ENCODE data around the gene POMT2. TPM values are rescaled to one million over a fixed set of nuclear protein-coding genes. Genes with fewer than 3 reads are reported as not detected.

POMT2 gene
- total RNA-seq, 1 experiment from 2014 or later = 30.4 TPM

DNA sequence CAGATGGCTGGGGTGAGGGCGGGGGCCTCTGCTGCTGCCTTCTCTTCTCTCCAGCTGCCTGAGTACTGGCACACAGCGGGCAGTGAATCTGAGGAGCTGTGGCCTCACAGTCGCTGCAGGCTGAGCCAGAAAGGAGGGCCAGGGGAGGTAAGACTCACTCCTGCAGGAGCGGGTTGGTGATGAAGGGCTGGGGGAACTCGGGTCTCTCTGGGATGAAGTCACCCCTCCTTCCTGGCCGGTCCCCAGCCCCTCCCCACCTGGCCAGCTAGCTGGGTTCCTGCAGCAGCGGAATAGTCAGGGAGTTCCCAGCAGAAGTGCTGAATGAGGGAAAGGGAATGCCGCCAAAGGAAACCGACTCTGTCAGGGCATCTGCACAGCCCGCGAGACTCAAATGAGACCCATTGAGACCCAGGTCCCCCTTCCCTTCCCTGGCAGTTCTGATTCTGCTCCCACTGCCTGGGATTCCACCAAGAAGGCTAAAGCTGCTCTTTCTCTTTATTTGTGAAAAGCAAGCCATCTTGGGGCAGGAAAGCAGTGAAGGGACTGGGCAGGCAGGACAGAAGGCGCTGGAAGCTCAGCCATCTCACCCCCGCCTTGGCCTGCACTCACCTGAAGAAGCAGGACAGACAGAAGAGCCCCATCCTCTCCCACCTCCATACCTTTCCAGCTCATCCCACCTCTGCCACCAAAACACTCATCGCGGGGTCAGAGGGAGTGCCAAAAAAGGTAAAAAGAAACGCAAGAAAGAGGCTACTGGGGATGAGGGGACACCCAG is 54.9 kb downstream of the POMT2 start:
- no peaks in the 10 kb centered on the region for H3K36me3 Mint-ChIP-seq (ENCODE audit: insufficient read depth, unreplicated experiment)
- H3K36me3 ChIP-seq (ENCODE audit: control insufficient read depth, insufficient read depth, low read length) = no peaks in the 10 kb centered on the region
- H3K27me3 ChIP-seq (replicated peaks; ENCODE audit: control insufficient read depth, insufficient read depth, low read length) = no peaks in the 10 kb centered on the region
- no peak for DNase-seq
- no peaks in the 10 kb centered on the region for H3K4me1 ChIP-seq
- intact Hi-C loops (cut with micrococcal nuclease; ENCODE audit: unreplicated experiment) = no loop called here
- H3K27me3 Mint-ChIP-seq (ENCODE audit: insufficient read depth, unreplicated experiment) = peaks cover 17% of the 10 kb centered on the region
- ChIA-PET CTCF (no interaction called here), POLR2A (no interaction called here)
- H3K4me3 Mint-ChIP-seq (ENCODE audit: unreplicated experiment) = no peak overlapping the region
- H3K4me1 Mint-ChIP-seq (ENCODE audit: low read depth, unreplicated experiment) = no peaks in the 10 kb centered on the region
- peaks cover 9% of the 10 kb centered on the region for H3K9me3 Mint-ChIP-seq (ENCODE audit: unreplicated experiment)
- TF ChIP-seq, protein P1, sequence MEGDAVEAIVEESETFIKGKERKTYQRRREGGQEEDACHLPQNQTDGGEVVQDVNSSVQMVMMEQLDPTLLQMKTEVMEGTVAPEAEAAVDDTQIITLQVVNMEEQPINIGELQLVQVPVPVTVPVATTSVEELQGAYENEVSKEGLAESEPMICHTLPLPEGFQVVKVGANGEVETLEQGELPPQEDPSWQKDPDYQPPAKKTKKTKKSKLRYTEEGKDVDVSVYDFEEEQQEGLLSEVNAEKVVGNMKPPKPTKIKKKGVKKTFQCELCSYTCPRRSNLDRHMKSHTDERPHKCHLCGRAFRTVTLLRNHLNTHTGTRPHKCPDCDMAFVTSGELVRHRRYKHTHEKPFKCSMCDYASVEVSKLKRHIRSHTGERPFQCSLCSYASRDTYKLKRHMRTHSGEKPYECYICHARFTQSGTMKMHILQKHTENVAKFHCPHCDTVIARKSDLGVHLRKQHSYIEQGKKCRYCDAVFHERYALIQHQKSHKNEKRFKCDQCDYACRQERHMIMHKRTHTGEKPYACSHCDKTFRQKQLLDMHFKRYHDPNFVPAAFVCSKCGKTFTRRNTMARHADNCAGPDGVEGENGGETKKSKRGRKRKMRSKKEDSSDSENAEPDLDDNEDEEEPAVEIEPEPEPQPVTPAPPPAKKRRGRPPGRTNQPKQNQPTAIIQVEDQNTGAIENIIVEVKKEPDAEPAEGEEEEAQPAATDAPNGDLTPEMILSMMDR (IDR thresholded peaks at IDR 0.05; ENCODE audit: insufficient read depth in 1 of 2, low read depth in 1 of 2, low read length in 1 of 2, severe bottlenecking in 1 of 2, unreplicated experiment in 1 of 2) = no peak
- no peak overlapping the region for H3K4me3 ChIP-seq (ENCODE audit: low read depth, low read length)
- no peak overlapping the region for H3K27ac Mint-ChIP-seq (ENCODE audit: unreplicated experiment)
- BruUV-seq (replicated peaks) = no TSS peak
- no peaks in the 10 kb centered on the region for H3K9me3 ChIP-seq

DNA sequence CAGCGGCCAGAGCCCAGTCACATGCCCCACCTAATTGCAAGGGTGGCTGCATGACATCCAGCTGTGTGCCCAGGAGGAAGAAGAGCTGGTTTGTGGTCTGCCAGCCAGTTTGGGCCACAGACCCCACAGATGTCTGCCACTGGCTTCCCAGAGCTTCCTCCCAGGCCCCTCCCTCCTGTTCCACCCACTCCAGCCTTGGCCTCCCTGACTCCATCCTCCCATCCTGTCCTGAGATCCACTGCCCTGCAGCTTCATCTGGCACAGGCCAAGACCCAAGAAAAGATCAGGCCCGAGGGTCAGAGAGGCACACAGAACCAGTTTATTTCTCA is 55.5 kb downstream of the POMT2 start:
- Histone ChIP-seq H3K4me1 (no peaks in the 10 kb centered on the region), H3K9me3 (no peaks in the 10 kb centered on the region), H3K27me3 (replicated peaks; ENCODE audit: control insufficient read depth, insufficient read depth, low read length) (no peaks in the 10 kb centered on the region), H3K36me3 (ENCODE audit: control insufficient read depth, insufficient read depth, low read length) (no peaks in the 10 kb centered on the region), H3K4me3 (ENCODE audit: low read depth, low read length) (no peak overlapping the region)
- Mint-ChIP-seq H3K27me3 (ENCODE audit: insufficient read depth, unreplicated experiment) (peaks cover 17% of the 10 kb centered on the region), H3K36me3 (ENCODE audit: insufficient read depth, unreplicated experiment) (no peaks in the 10 kb centered on the region), H3K4me3 (ENCODE audit: unreplicated experiment) (no peak overlapping the region), H3K9me3 (ENCODE audit: unreplicated experiment) (peaks cover 9% of the 10 kb centered on the region), H3K27ac (ENCODE audit: unreplicated experiment) (no peak overlapping the region), H3K4me1 (ENCODE audit: low read depth, unreplicated experiment) (no peaks in the 10 kb centered on the region)
- no TSS peak for BruUV-seq (replicated peaks)
- intact Hi-C loops (cut with micrococcal nuclease; ENCODE audit: unreplicated experiment) = no loop called here
- no peak for DNase-seq
- POLR2A ChIA-PET = no interaction called here
- CTCF ChIA-PET = no interaction called here
- TF ChIP-seq, protein P1 (IDR thresholded peaks at IDR 0.05; ENCODE audit: insufficient read depth in 1 of 2, low read depth in 1 of 2, low read length in 1 of 2, severe bottlenecking in 1 of 2, unreplicated experiment in 1 of 2) = no peak

DNA sequence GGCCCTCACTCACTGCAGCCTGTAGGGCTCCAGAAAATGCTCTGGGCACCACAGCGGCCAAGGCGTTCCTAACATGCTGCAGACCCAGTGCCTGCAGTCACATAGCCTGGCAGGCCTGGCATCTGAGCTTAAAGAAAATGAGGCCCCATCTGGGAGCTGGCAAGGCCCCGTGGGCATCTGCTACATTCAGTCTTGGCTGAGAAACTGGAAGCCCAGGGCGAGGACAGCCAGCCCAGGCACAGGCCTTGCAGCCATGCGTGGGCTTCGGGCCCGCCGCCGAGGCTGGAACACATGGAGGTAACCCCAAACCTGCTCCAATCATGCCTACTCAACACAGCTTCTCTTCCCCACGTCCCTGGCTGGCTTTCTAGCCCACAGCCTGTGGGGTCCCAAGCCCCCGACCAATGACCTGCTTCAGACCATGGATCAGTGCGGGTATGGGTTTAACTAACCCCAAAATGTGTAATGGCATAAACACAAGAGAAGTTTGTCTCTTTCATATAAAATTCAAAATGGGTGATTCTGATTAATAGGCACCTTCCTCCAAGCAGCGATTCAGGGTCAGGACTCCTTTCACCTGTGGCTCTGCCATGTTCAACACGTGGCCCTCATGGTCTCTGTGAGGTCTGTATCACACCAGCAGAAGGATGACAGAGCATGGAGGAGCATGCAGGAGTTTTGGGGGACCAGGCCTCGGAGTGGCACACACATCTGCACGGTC is 56.1 kb downstream of the POMT2 start:
- Histone ChIP-seq H3K4me3 (ENCODE audit: low read depth, low read length) (no peak overlapping the region), H3K4me1 (no peaks in the 10 kb centered on the region), H3K27me3 (replicated peaks; ENCODE audit: control insufficient read depth, insufficient read depth, low read length) (no peaks in the 10 kb centered on the region), H3K9me3 (no peaks in the 10 kb centered on the region), H3K36me3 (ENCODE audit: control insufficient read depth, insufficient read depth, low read length) (no peaks in the 10 kb centered on the region)
- DNase-seq = no peak
- BruUV-seq (replicated peaks) = no TSS peak
- CTCF ChIA-PET = no interaction called here
- Mint-ChIP-seq H3K36me3 (ENCODE audit: insufficient read depth, unreplicated experiment) (no peaks in the 10 kb centered on the region), H3K27me3 (ENCODE audit: insufficient read depth, unreplicated experiment) (peaks cover 17% of the 10 kb centered on the region), H3K4me1 (ENCODE audit: low read depth, unreplicated experiment) (peaks cover under 1% of the 10 kb centered on the region), H3K4me3 (ENCODE audit: unreplicated experiment) (no peak overlapping the region), H3K9me3 (ENCODE audit: unreplicated experiment) (peaks cover 9% of the 10 kb centered on the region), H3K27ac (ENCODE audit: unreplicated experiment) (no peak overlapping the region)
- POLR2A ChIA-PET = no interaction called here
- TF ChIP-seq, protein P1 (IDR thresholded peaks at IDR 0.05; ENCODE audit: insufficient read depth in 1 of 2, low read depth in 1 of 2, low read length in 1 of 2, severe bottlenecking in 1 of 2, unreplicated experiment in 1 of 2) = no peak
- intact Hi-C loops (cut with micrococcal nuclease; ENCODE audit: unreplicated experiment) = no loop called here
